LNCAP (cell line): Measurements from ENCODE around the gene SORCS2.

Experiments used
- TF ChIP-seq, protein P1 (sequence below): fragments of 450-650 bp; IDR thresholded peaks from 2 replicates; pipeline ENCODE4 v1.5.1; 2017; ENCODE audit warnings: mild to moderate bottlenecking

SORCS2 gene

DNA sequence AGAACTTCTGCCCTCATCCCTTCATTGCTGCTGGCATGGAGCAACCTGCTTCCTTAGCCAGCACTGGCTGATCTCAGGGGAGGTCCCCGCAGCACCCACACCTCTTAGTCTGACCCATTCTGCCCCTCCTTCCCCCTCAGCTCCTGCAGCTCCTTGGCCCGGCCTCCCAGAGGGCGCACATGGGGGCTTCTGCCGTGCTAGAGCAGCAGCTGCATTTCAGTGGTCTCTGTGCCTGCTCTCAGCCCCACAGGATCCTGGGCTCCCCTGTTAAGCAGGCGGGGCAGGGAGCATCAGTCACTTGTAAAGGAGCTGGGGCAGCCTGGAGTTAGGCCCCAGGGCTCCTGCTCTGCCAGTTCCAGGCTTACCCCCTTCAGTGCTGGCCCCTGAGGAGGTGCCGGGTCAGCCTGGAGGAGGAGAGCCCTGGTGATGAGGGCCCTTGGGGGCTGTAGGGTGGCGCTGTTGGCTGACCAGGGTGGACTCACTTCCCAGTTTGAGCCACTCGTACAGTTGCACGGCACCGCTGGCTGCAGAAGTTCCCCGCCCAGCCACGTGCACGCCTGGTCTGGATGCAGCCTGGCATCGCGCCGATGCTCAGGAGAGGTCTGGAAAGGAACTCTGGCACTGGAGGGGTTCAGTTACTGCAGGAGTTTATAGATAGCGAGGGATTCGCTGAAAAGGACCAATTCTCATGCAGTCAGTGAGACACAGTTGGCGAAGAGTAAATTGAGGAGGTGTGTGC, 327.5 kb downstream of the SORCS2 start:
- TF ChIP-seq, protein P1, sequence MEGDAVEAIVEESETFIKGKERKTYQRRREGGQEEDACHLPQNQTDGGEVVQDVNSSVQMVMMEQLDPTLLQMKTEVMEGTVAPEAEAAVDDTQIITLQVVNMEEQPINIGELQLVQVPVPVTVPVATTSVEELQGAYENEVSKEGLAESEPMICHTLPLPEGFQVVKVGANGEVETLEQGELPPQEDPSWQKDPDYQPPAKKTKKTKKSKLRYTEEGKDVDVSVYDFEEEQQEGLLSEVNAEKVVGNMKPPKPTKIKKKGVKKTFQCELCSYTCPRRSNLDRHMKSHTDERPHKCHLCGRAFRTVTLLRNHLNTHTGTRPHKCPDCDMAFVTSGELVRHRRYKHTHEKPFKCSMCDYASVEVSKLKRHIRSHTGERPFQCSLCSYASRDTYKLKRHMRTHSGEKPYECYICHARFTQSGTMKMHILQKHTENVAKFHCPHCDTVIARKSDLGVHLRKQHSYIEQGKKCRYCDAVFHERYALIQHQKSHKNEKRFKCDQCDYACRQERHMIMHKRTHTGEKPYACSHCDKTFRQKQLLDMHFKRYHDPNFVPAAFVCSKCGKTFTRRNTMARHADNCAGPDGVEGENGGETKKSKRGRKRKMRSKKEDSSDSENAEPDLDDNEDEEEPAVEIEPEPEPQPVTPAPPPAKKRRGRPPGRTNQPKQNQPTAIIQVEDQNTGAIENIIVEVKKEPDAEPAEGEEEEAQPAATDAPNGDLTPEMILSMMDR: no peak

DNA sequence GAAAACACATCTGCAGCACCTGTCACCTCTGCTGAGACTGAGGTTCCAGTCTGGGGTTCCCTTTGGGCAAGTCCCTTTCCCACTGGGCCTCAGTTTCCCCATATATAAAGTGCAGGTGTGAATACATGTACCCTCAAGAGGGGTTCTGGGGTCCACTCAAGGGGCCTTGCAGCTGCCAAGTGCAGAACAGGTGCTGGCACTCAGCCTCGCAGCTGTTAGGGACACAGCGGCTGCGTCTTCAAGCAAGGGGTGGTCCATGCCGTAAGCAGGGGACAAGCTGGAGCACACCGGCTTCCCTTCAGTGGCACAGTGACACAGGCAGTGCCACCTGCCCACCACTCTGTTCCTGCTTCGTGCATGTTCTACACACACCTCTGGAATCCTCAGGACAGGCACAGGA, 329.3 kb downstream of the SORCS2 start:
- TF ChIP-seq, protein P1: no peak

DNA sequence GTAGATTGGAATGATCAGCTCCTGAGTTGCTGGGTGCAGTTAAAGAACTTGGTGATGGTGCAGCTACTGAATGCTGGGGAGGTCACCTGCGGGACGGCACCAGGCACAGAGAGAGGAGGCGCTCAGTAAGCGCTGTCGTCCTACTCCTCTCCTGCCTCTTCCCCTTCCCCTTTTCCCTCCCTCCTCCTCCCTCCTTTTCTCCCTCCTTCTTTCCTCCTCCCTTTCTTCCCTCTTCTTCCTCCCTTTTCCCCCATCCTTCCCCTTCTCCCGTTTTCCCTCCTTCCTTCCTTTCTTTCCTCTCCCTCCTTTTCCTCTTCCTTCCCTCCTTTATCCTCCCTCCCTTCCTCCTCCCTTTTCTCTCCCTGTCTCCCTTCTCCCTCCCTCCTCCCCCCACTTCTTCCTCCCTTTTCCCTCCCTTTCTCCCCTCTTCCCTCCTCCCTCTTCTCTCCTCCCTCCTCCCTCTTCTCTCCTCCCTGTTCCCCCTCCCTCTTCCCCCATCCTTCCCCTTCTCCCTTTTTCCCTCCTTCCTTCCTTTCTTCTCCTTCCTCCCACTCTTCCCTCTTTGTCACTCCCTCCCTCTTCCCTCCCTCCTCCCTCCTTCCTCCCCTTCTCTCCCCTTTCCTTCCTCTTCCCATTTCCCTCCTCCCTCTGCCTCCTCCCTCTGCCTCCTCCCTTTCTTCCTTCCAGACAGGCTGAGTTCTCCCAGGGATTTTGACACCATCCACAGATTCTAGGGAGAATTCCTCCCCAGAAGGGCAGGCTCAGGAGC, 330.3 kb downstream of the SORCS2 start:
- TF ChIP-seq, protein P1: no peak

DNA sequence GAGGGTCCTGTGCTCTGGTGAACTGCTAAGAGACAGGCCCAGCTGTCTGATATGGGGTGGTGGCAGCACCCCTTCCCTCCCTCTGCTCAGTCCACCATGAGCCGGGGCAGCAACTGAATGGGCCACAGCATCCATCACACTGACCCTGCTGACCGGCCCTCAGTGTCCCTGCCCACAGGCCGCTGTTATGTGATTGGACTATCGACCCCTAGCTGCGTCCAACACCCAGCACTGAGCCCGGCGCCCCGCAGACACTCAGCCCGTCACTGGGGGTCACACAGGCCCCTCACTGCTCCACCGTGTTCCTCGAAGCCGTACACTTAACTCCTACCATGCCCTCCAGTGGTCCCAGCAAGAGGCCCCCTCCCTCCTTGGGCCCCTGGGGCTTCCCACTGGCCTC, 331.2 kb downstream of the SORCS2 start:
- TF ChIP-seq, protein P1: no peak

DNA sequence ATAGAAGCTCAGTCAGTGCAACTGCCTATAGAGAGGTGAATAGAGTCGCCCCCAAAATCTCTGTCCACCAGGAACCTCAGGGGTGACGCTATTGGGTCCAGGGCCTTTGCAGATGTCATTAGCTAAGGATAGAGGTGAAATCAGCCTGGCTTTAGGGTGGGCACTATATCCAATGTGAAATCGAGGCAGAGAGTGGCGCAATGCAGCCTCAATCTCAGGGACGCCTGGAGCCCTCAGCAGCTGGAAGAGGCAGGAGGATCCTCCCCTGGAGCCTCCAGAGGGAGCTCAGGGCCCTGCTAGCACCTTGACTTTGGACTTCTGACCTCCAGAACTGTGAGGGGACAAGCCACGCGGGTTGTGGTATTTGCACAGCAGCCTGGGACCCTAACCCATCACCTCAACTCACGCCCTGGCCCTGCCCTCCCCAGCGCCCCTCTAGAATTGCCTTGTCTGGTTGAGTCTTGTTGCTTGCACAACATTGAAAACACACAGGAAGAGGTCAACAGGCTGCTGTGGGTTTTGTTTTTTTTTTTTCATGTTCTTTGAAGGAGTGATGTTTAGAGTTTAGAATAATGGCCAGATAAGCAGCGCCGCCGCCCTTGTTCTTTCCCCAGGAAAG, 331.8 kb downstream of the SORCS2 start:
- TF ChIP-seq, protein P1: no peak

DNA sequence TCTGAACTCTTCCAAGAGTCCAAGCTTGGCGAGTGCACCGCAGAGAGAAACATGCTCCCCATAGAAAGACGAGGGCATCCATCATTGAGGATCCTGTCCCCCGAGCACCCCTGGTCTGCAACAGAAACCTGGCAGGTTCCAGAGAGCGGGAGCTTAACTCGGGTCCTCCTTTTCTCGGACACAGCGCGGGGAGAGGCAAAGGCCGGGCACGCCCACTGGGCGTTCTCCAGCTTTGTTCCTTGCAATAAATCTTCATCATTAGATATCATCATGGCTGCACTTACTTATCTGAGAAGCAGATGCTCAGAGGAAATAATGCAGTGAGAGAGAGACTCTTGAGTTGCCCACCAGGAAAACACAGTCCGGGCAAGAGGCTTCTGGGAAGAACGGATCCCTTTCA, 332.5 kb downstream of the SORCS2 start:
- TF ChIP-seq, protein P1: no peak

DNA sequence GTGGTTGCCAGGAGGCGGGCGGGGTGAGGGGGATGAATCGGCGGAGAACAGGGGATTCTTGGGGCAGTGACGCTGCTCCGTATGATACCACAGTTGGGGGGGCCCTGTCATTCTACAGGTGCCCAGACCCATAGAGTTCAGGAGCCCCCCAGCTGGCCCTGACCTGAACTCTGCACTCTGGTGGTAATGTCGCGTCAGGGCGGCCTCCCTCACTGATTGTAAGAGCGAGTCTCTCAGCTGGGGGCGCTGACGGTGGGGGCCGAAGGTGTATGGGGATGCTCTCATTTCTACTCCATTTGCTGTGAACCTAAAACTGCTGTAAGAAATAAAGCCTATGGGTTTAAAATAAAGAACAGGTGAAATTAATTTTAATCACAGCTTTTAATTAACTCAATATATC, 334.2 kb downstream of the SORCS2 start:
- TF ChIP-seq, protein P1: no peak
